Ramos (cell line): ENCODE measurements around the gene GAB2.
"Not testable (repeated sequence)": the region's sequence is repeated elsewhere in the genome, so short reads cannot be mapped to it uniquely, and the experiment has no call there.

Experiments used
- in situ Hi-C: fragments of 300-500 bp; cut with MboI; formaldehyde crosslinking; loops from one replicate; pipeline ENCODE4 v1.14.3; 2022; ENCODE audit warnings: low sequenced_read_pairs; ENCODE audit not compliant: unreplicated experiment

Gene GAB2

GRCh38 chr11:78372114-78372768 lies 45.4 kb downstream of the GAB2 start:
- in situ Hi-C loops: no loop called here

GRCh38 chr11:78371221-78371891 lies 46.3 kb downstream of the GAB2 start:
- in situ Hi-C loops: no loop called here

- in situ Hi-C loops: no loop called here
Observed at GRCh38 chr11:78370406-78371172, 47.0 kb downstream of the GAB2 start.

GRCh38 chr11:78365381-78365792 lies 52.2 kb downstream of the GAB2 start:
- in situ Hi-C loops: no loop called here

- in situ Hi-C loops: no loop called here
Observed at GRCh38 chr11:78364128-78364751, 53.4 kb downstream of the GAB2 start.

- in situ Hi-C loops: no loop called here
Observed at GRCh38 chr11:78363024-78363619, 54.5 kb downstream of the GAB2 start.

GRCh38 chr11:78361228-78361627 lies 56.4 kb downstream of the GAB2 start:
- in situ Hi-C loops: no loop called here

- in situ Hi-C loops: no loop called here
Observed at GRCh38 chr11:78359921-78360320, 57.7 kb downstream of the GAB2 start.

GRCh38 chr11:78357924-78358323 lies 59.7 kb downstream of the GAB2 start:
- in situ Hi-C loops: not testable (repeated sequence)

- in situ Hi-C loops: not testable (repeated sequence)
Observed at GRCh38 chr11:78357425-78357824, 60.2 kb downstream of the GAB2 start.

- in situ Hi-C loops: not testable (repeated sequence)
Observed at GRCh38 chr11:78355742-78356141, 61.9 kb downstream of the GAB2 start.

- in situ Hi-C loops: no loop called here
Observed at GRCh38 chr11:78355309-78355705, 62.3 kb downstream of the GAB2 start.

- in situ Hi-C loops: no loop called here
Observed at GRCh38 chr11:78354408-78355308, 63.0 kb downstream of the GAB2 start.

- in situ Hi-C loops: no loop called here
Observed at GRCh38 chr11:78351979-78352841, 65.4 kb downstream of the GAB2 start.

- in situ Hi-C loops: no loop called here
Observed at GRCh38 chr11:78351193-78351592, 66.4 kb downstream of the GAB2 start.

- in situ Hi-C loops: no loop called here
Observed at GRCh38 chr11:78350646-78351165, 66.9 kb downstream of the GAB2 start.

- in situ Hi-C loops: no loop called here
Observed at GRCh38 chr11:78350091-78350645, 67.5 kb downstream of the GAB2 start.

GRCh38 chr11:78349624-78350023 lies 68.0 kb downstream of the GAB2 start:
- in situ Hi-C loops: no loop called here
